Liver (tissue), 3 donors: ENCODE results near the gene KCTD19.

Experiments
- ATF3 ChIP-seq: IDR thresholded peaks from 2 replicates; pipeline ENCODE4 v1.6.1; 2016; ENCODE audit warnings: antibody characterized with exemption
- CTCF ChIP-seq: fragments of 150-350 bp; IDR thresholded peaks from 2 replicates; pipeline ENCODE4 v1.5.1; 2017; ENCODE audit warnings: improper control_type of control experiment, low read depth, low read length; ENCODE audit not compliant: missing input control
- EGR1 ChIP-seq, 2 donors: IDR thresholded peaks; 2 replicates each; pipeline ENCODE4 v1.6.1; 2016 to 2018; ENCODE audit warnings: antibody characterized with exemption in 2 of 2, low read depth in 2 of 2
- JUND ChIP-seq, 2 donors: IDR thresholded peaks; 2 replicates each; pipeline ENCODE4 v1.6.1; 2016; ENCODE audit warnings: antibody characterized with exemption in 2 of 2
- REST ChIP-seq: IDR thresholded peaks from 2 replicates; pipeline ENCODE4 v1.6.1; 2016; ENCODE audit warnings: antibody characterized with exemption, mild to moderate bottlenecking
- RXRA ChIP-seq, 2 donors: IDR thresholded peaks; 2 replicates each; pipeline ENCODE4 v1.6.1; 2017 to 2018; ENCODE audit warnings: antibody characterized with exemption in 2 of 2, mild to moderate bottlenecking in 1 of 2
- TAF1 ChIP-seq: conservative IDR thresholded peaks from 2 replicates; pipeline ENCODE4 v1.6.1; 2016; ENCODE audit warnings: antibody characterized with exemption, mild to moderate bottlenecking
- YY1 ChIP-seq: IDR thresholded peaks from 2 replicates; pipeline ENCODE4 v1.6.1; 2016; ENCODE audit warnings: antibody characterized with exemption, mild to moderate bottlenecking
- donor health status: healthy.
- donor health status: healthy.

GRCh38 chr16:67317853-67318252 lies 8.7 kb downstream of the KCTD19 start:
- TF ChIP-seq CTCF (no peak), YY1 (no peak), REST (no peak), ATF3 (no peak), TAF1 (no peak), JUND (IDR thresholded peaks at IDR 0.05) (no peak), RXRA (IDR thresholded peaks at IDR 0.05) (no peak), EGR1 (IDR thresholded peaks at IDR 0.05; ENCODE audit: low read depth in 2 of 2) (no peak)
